Fibroblast of lung (primary cell): ENCODE results near the gene GRIN3B.

Source experiments
- EZH2 ChIP-seq: IDR thresholded peaks from 2 replicates; pipeline ENCODE4 v1.5.1; 2012; ENCODE audit warnings: low read length, control low read depth, mild to moderate bottlenecking; ENCODE audit errors: missing control alignments
- TF ChIP-seq, protein P1 (sequence below), 2 donors: IDR thresholded peaks in 1 of 2; conservative IDR thresholded peaks in 1 of 2; 1 replicate in 1 of 2; 2 replicates in 1 of 2; pipeline ENCODE4 v1.5.1; 2011 to 2012; ENCODE audit warnings: low read length in 2 of 2, control low read depth in 1 of 2, inconsistent platforms in 1 of 2, low read depth in 1 of 2, mild to moderate bottlenecking in 1 of 2

DNA sequence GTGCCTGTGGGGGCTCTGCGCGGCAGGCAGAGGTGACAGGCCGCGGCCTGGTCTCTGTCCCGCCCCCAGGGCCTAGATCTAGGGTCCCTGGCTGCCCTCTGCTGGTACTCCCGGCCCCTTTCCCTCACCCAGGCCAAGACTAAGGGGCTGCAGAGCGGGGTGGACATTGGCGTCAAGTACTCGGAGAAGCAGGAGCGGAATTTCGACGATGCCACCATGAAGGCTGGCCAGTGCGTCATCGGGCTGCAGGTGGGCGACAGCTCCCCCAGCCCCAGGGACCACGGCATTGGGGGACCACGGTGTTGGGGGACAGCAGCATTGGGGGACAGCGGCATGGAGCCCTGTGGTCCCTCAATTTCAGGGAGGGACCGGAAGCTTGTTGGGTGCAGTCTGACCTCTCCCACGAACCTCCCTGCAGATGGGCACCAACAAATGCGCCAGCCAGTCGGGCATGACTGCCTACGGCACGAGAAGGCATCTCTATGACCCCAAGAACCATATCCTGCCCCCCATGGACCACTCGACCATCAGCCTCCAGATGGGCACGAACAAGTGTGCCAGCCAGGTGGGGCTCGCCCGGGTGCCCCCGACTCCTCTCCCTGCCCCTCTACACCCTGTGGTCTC, 35.9 kb downstream of the GRIN3B start:
- TF ChIP-seq, protein P1, sequence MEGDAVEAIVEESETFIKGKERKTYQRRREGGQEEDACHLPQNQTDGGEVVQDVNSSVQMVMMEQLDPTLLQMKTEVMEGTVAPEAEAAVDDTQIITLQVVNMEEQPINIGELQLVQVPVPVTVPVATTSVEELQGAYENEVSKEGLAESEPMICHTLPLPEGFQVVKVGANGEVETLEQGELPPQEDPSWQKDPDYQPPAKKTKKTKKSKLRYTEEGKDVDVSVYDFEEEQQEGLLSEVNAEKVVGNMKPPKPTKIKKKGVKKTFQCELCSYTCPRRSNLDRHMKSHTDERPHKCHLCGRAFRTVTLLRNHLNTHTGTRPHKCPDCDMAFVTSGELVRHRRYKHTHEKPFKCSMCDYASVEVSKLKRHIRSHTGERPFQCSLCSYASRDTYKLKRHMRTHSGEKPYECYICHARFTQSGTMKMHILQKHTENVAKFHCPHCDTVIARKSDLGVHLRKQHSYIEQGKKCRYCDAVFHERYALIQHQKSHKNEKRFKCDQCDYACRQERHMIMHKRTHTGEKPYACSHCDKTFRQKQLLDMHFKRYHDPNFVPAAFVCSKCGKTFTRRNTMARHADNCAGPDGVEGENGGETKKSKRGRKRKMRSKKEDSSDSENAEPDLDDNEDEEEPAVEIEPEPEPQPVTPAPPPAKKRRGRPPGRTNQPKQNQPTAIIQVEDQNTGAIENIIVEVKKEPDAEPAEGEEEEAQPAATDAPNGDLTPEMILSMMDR (conservative IDR thresholded peaks at IDR 0.05 in 1 of 2, IDR thresholded peaks at IDR 0.05 in 1 of 2; ENCODE audit: low read depth in 1 of 2, low read length in 2 of 2) = no peak
- no peak for TF ChIP-seq EZH2
